Measurements from ENCODE around the gene DSC2.

DSC2 gene

GRCh38 chr18:31010601-31011000 is 91.6 kb downstream of the DSC2 start:
- Histone ChIP-seq H3K27ac (no peak overlapping the region), H3K4me3 (no peak overlapping the region)
- TF ChIP-seq CTCF (IDR thresholded peaks at IDR 0.05), result no peak
- no peak for DNase-seq (ENCODE audit: low spot score)
